GM19463 (cell line): Measurements from ENCODE around the gene DBF4.
"Not testable (repeated sequence)": the region's sequence is repeated elsewhere in the genome, so short reads cannot be mapped to it uniquely, and the experiment has no call there.

Experiments
- ATAC-seq: cut with Tn5 transposase; IDR thresholded peaks from one replicate; pipeline ENCODE4 v1.9.1; 2021; ENCODE audit warnings: mild to moderate bottlenecking, moderate library complexity; ENCODE audit not compliant: unreplicated experiment

The DBF4 gene, protein sequence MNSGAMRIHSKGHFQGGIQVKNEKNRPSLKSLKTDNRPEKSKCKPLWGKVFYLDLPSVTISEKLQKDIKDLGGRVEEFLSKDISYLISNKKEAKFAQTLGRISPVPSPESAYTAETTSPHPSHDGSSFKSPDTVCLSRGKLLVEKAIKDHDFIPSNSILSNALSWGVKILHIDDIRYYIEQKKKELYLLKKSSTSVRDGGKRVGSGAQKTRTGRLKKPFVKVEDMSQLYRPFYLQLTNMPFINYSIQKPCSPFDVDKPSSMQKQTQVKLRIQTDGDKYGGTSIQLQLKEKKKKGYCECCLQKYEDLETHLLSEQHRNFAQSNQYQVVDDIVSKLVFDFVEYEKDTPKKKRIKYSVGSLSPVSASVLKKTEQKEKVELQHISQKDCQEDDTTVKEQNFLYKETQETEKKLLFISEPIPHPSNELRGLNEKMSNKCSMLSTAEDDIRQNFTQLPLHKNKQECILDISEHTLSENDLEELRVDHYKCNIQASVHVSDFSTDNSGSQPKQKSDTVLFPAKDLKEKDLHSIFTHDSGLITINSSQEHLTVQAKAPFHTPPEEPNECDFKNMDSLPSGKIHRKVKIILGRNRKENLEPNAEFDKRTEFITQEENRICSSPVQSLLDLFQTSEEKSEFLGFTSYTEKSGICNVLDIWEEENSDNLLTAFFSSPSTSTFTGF

GRCh38 chr7:87876040-87876868 lies at the start of gene DBF4, which contains the start of gene SLC25A40:
Gene DBF4 (plus strand): TSS chr7:87876493. CDS start chr7:87876733, 240 bp downstream.
Gene SLC25A40 (minus strand): TSS chr7:87876360. CDS start chr7:87858727, 17,633 bp downstream.
- peak; percentile 87 for ATAC-seq

DNA sequence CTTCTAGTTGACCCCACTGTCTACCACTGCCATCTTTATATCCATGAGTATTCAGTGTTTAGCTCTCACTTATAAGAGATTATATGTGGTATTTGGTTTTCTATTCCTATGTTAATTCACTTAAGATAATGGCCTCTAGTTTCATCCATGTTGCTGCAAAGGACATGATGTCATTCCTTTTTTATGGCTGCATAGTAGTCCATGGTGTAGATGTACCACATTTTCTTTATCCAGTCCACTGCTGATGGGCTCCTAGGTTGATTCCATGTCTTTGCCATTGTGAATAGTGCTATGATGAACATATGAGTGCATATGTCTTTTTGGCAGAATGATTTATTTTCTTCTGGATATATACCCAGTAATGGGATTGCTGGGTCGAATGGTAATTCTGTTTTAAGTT lies 47.9 kb upstream of the DBF4 start:
- not testable (repeated sequence) for ATAC-seq

DNA sequence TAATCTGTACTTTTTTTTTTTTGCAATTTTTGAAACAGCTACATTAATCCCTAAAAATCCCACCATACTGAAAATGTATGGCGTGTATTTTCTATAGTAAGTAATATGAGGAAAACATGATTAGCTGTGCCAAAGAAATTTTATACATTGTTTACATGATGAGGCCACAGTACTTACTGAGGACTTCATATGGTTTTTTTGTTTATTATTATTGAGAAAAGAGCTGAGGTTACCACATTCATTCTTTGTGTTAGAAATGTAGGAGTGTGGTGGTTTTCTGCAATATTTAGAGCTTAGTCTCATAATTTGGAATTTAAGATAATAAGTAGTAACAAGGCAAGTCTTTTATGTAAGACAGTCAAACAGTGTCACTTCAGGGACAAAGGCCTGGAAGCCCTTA lies 45.2 kb upstream of the DBF4 start:
- no peak for ATAC-seq

- no peak for ATAC-seq
These were observed 43.2 kb upstream of the DBF4 start for GRCh38 chr7:87833130-87833529.

DNA sequence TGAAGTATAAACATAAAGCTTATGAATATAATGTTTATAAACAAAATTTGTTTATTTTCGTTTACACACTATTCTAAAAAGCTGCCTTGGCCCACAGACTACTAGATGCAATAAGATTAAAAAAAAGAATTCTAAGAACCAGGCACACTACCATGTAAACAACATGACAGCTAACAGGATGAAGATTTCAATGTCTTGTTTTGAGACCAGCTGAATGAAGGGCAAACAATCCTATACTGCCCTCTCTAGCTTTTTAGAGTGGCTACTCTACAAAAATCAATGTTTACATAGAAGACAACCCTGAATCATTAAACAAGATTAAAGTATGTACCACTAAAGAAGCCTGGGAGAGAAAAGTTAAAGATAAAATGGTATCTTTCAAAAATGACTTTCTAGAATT lies 38.7 kb upstream of the DBF4 start:
- no peak for ATAC-seq

GRCh38 chr7:87850836-87851593 lies 25.3 kb upstream of the DBF4 start:
- no peak for ATAC-seq

DNA sequence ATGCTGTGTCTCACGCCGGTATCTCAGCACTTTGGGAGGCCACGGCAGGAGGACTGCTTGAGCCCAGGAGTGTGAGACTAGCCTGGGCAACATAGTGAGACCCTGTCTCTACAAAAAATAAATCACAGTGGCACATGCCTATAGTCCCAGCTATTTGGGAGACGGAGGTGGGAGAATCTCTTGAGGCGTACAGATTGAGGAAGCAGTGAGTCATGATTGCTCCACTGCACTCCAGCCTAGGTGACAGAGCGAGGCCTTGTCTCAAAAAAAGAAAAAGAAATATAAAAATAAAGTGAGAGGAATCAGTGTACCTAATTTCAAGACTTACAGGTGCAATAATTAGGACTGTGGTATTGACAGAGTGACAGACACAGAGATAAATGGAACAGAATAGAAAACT lies 24.0 kb upstream of the DBF4 start:
- no peak for ATAC-seq

GRCh38 chr7:87853237-87853864 lies 22.9 kb upstream of the DBF4 start:
- no peak for ATAC-seq

GRCh38 chr7:87858417-87859100 lies 17.7 kb upstream of the DBF4 start:
- ATAC-seq = no peak

- ATAC-seq = no peak
These were observed 10.2 kb upstream of the DBF4 start for GRCh38 chr7:87866089-87866488.

GRCh38 chr7:87866533-87866932 lies 9.8 kb upstream of the DBF4 start:
- not testable (repeated sequence) for ATAC-seq

- no peak for ATAC-seq
These were observed 5.8 kb upstream of the DBF4 start for GRCh38 chr7:87870471-87870870.

DNA sequence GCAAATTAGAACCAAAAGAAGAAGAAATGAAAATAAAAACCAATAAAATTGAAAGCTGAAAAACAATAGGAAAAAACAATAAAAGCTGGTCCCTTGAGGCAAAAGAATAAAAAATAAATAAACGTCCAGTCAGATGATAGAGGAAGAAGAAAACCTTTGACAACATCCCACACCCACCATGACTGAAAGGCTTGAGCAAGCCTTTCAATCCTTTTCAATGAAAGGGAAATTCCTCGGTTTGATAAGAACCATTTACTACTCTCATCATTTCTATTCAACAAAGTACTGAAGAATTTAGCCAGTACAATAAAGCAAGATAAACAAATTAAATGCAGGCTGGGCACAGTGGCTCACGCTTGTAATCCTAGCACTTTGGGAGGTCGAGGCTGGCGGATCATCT lies 3.9 kb upstream of the DBF4 start:
- no peak for ATAC-seq

GRCh38 chr7:87873328-87873727 lies 3.0 kb upstream of the DBF4 start:
- not testable (repeated sequence) for ATAC-seq

- no peak for ATAC-seq
These were observed 2.2 kb upstream of the DBF4 start for GRCh38 chr7:87874066-87874465.

GRCh38 chr7:87875151-87876039 lies 898 bp upstream of the DBF4 start:
- peak; percentile 11 for ATAC-seq

- no peak for ATAC-seq
These were observed 559 bp downstream of the DBF4 start for GRCh38 chr7:87876869-87877234.

DNA sequence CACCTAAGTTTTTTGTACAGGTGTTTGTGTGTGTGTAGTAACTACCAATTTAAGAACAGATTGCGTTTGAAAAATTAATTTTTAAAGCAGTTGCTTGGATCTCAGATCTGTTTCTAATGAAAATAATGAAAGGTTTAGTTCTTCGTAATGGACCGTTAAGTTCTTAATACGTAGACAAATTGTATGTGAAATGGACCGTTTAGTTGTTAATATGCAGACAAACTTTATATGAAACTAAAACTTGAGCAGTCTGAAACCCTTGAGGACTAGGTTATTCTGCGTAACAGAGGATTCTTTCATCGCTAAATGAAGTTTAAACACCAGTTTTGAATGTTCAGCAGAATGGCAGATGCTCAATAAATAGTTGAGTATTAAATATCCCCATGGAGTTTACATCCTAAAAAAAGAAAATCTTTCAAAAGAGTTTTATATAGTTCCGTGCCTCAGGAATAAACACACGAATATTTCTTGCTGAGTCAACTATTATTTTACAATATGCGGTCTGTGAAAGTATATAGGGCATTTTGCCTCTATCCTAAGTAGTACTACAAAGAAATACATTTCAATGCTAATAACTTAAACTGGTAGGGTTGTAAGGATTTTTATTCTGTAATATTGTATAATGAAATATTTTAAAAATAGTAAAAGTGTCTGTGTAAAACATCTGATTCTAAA lies 1.2 kb downstream of the DBF4 start:
- no peak for ATAC-seq
